Activated CD8-positive, alpha-beta T cell treated with anti-CD3 and anti-CD28 coated beads, Interleukin-2, amount 10 ng/mL, durations not matched to agents 7 days and 5 days (primary cell): Measurements from ENCODE around the gene GANC. TPM values are rescaled to one million over a fixed set of nuclear protein-coding genes. Genes with fewer than 3 reads are reported as not detected.

Source experiments
- ATAC-seq: fragments of 150-1000 bp; cut with Tn5 transposase; one replicate; pipeline ENCODE4 v1.10.0; 2021; ENCODE audit warnings: moderate library complexity
- CTCF ChIA-PET: fragments of 350-600 bp; sonication (Branson Sonifier 250); formaldehyde crosslinking; loops from one replicate; lab custom pipeline; 2021; ENCODE audit warnings: antibody characterized with exemption; lab: Charles Lee
- POLR2A ChIA-PET: fragments of 350-600 bp; sonication (Branson Sonifier 250); formaldehyde crosslinking; loops from one replicate; lab custom pipeline; 2021; ENCODE audit warnings: antibody characterized with exemption; lab: Charles Lee
- DNase-seq: peaks from one replicate; pipeline ENCODE4 v3.0.0-alpha.2; 2020
- H3K27ac Mint-ChIP-seq: one replicate; pipeline ENCODE4 v1.8.0; 2021; ENCODE audit warnings: mild to moderate bottlenecking, mixed read lengths
- H3K27me3 Mint-ChIP-seq: one replicate; pipeline ENCODE4 v1.8.0; 2021; ENCODE audit warnings: low read depth, mixed read lengths
- H3K36me3 Mint-ChIP-seq: one replicate; pipeline ENCODE4 v1.8.0; 2021; ENCODE audit warnings: low read depth, mixed read lengths
- H3K4me1 Mint-ChIP-seq: one replicate; pipeline ENCODE4 v1.8.0; 2021; ENCODE audit warnings: low read depth, mixed read lengths
- H3K4me3 Mint-ChIP-seq: one replicate; pipeline ENCODE4 v1.8.0; 2021; ENCODE audit warnings: mild to moderate bottlenecking, mixed read lengths
- H3K9me3 Mint-ChIP-seq: one replicate; pipeline ENCODE4 v1.8.0; 2022; ENCODE audit warnings: mixed read lengths; ENCODE audit not compliant: insufficient read depth
- total RNA-seq, 2 experiments: library from RNA; stranded (reverse); gene quantifications; one replicate each; pipeline ENCODE4 v1.2.3, GENCODE V29; 2021

Gene GANC
- total RNA-seq, 2 experiments from 2014 or later, result 19.0 to 22.9 TPM

GRCh38 chr15:42345504-42345903 is 72.5 kb downstream of the GANC start:
- ATAC-seq, result no peak
- POLR2A ChIA-PET, result no interaction called here
- DNase-seq, result no peak
- Mint-ChIP-seq H3K4me3 (no peak overlapping the region), H3K27me3 (no peaks in the 10 kb centered on the region), H3K4me1 (peaks cover 8% of the 10 kb centered on the region), H3K9me3 (no peaks in the 10 kb centered on the region), H3K36me3 (peaks cover 3% of the 10 kb centered on the region), H3K27ac (no peak overlapping the region)
- CTCF ChIA-PET, result no interaction called here

- CTCF ChIA-PET, result no interaction called here
Measured at GRCh38 chr15:42348083-42348482, 75.1 kb downstream of the GANC start.

GRCh38 chr15:42349186-42349585 is 76.2 kb downstream of the GANC start:
- H3K4me3 Mint-ChIP-seq, result no peak overlapping the region
- peaks cover 10% of the 10 kb centered on the region for H3K36me3 Mint-ChIP-seq
- ChIA-PET CTCF (no interaction called here), POLR2A (no interaction called here)
- H3K27me3 Mint-ChIP-seq, result no peaks in the 10 kb centered on the region
- peaks cover 8% of the 10 kb centered on the region for H3K4me1 Mint-ChIP-seq
- ATAC-seq, result no peak
- no peaks in the 10 kb centered on the region for H3K9me3 Mint-ChIP-seq
- no peak for DNase-seq
- no peak overlapping the region for H3K27ac Mint-ChIP-seq

More at GRCh38 chr15:42348083-42348482, 75.1 kb downstream of the GANC start:
- peaks cover 7% of the 10 kb centered on the region for H3K36me3 Mint-ChIP-seq
- H3K9me3 Mint-ChIP-seq, result no peaks in the 10 kb centered on the region
- H3K4me3 Mint-ChIP-seq, result no peak overlapping the region
- H3K27me3 Mint-ChIP-seq, result no peaks in the 10 kb centered on the region
- peaks cover 8% of the 10 kb centered on the region for H3K4me1 Mint-ChIP-seq
- no peak overlapping the region for H3K27ac Mint-ChIP-seq
- POLR2A ChIA-PET, result no interaction called here
- no peak for ATAC-seq
- no peak for DNase-seq

- Mint-ChIP-seq H3K27ac (no peak overlapping the region), H3K36me3 (peaks cover 6% of the 10 kb centered on the region), H3K9me3 (no peaks in the 10 kb centered on the region), H3K27me3 (no peaks in the 10 kb centered on the region), H3K4me3 (no peak overlapping the region), H3K4me1 (no peaks in the 10 kb centered on the region)
- ATAC-seq, result no peak
- ChIA-PET CTCF (no interaction called here), POLR2A (no interaction called here)
- DNase-seq, result no peak
Measured at GRCh38 chr15:42352401-42352800, 79.4 kb downstream of the GANC start.

GRCh38 chr15:42353061-42353460 is 80.1 kb downstream of the GANC start:
- no peak for ATAC-seq
- Mint-ChIP-seq H3K36me3 (peaks cover 6% of the 10 kb centered on the region), H3K27me3 (no peaks in the 10 kb centered on the region), H3K9me3 (no peaks in the 10 kb centered on the region), H3K4me1 (no peaks in the 10 kb centered on the region), H3K27ac (no peak overlapping the region), H3K4me3 (no peak overlapping the region)
- ChIA-PET CTCF (interaction anchor here (0.6 kb wide), 1 partner anchor 33 kb away, joined by 3 read pairs; no protein-coding TSS in a partner anchor), POLR2A (no interaction called here)
- no peak for DNase-seq

- ATAC-seq (no peak), DNase-seq (no peak)
- Mint-ChIP-seq H3K4me1 (no peaks in the 10 kb centered on the region), H3K9me3 (no peaks in the 10 kb centered on the region), H3K27me3 (no peaks in the 10 kb centered on the region), H3K36me3 (peaks cover 6% of the 10 kb centered on the region), H3K4me3 (no peak overlapping the region), H3K27ac (no peak overlapping the region)
- POLR2A ChIA-PET, result interaction anchor here (0.6 kb wide), 1 partner anchor 243 kb away, joined by 3 read pairs; no protein-coding TSS in a partner anchor
- CTCF ChIA-PET, result interaction anchor here (1.1 kb wide), 1 partner anchor 13 kb away, joined by 3 read pairs; no protein-coding TSS in a partner anchor
Measured at GRCh38 chr15:42354824-42355223, 81.8 kb downstream of the GANC start.

- POLR2A ChIA-PET, result interaction anchor here (0.6 kb wide), 1 partner anchor 243 kb away, joined by 3 read pairs; no protein-coding TSS in a partner anchor
- H3K9me3 Mint-ChIP-seq, result no peaks in the 10 kb centered on the region
- ATAC-seq (no peak), DNase-seq (no peak)
- no peak overlapping the region for H3K4me3 Mint-ChIP-seq
- no peaks in the 10 kb centered on the region for H3K4me1 Mint-ChIP-seq
- CTCF ChIA-PET, result interaction anchor here (1.1 kb wide), 1 partner anchor 13 kb away, joined by 3 read pairs; no protein-coding TSS in a partner anchor
- H3K27ac Mint-ChIP-seq, result no peak overlapping the region
- no peaks in the 10 kb centered on the region for H3K27me3 Mint-ChIP-seq
- peaks cover 6% of the 10 kb centered on the region for H3K36me3 Mint-ChIP-seq
Measured at GRCh38 chr15:42355291-42355690, 82.3 kb downstream of the GANC start.

GRCh38 chr15:42356851-42357250 is 83.8 kb downstream of the GANC start:
- CTCF ChIA-PET, result no interaction called here
- DNase-seq (no peak), ATAC-seq (no peak)
- no peak overlapping the region for H3K4me3 Mint-ChIP-seq
- peaks cover 3% of the 10 kb centered on the region for H3K36me3 Mint-ChIP-seq
- POLR2A ChIA-PET, result no interaction called here
- H3K27ac Mint-ChIP-seq, result no peak overlapping the region
- peaks cover 3% of the 10 kb centered on the region for H3K4me1 Mint-ChIP-seq
- H3K9me3 Mint-ChIP-seq, result no peaks in the 10 kb centered on the region
- no peaks in the 10 kb centered on the region for H3K27me3 Mint-ChIP-seq

- ATAC-seq (no peak), DNase-seq (no peak)
- Mint-ChIP-seq H3K27ac (no peak overlapping the region), H3K4me3 (no peak overlapping the region), H3K9me3 (no peaks in the 10 kb centered on the region), H3K4me1 (peaks cover 4% of the 10 kb centered on the region), H3K27me3 (no peaks in the 10 kb centered on the region), H3K36me3 (peaks cover 2% of the 10 kb centered on the region)
- ChIA-PET POLR2A (no interaction called here), CTCF (no interaction called here)
Measured at GRCh38 chr15:42358141-42358540, 85.1 kb downstream of the GANC start.

- CTCF ChIA-PET, result interaction anchor here (0.5 kb wide), 1 partner anchor 46 kb away, joined by 4 read pairs; no protein-coding TSS in a partner anchor
- Mint-ChIP-seq H3K36me3 (no peaks in the 10 kb centered on the region), H3K4me3 (no peak within 1 kb of the TSS), H3K27me3 (no peaks in the 10 kb centered on the region), H3K27ac (no peak within 1 kb of the TSS), H3K9me3 (no peaks in the 10 kb centered on the region), H3K4me1 (peaks cover 4% of the 10 kb centered on the region)
- DNase-seq (no peak), ATAC-seq (no peak)
- POLR2A ChIA-PET, result interaction anchor here (1.1 kb wide), 1 partner anchor 13 kb away, joined by 3 read pairs; no protein-coding TSS in a partner anchor
Measured at GRCh38 chr15:42359249-42359648, 86.2 kb downstream of the GANC start, which contains the start of gene CAPN3. CAPN3 (plus strand) TSS chr15:42359501; CDS start chr15:42359806, 305 bp downstream.

- CTCF ChIA-PET, result interaction anchor here (0.5 kb wide), 1 partner anchor 45 kb away, joined by 4 read pairs; no protein-coding TSS in a partner anchor
- no peak for ATAC-seq
Measured at GRCh38 chr15:42359985-42360384, 87.0 kb downstream of the GANC start.

GRCh38 chr15:42360535-42361112 is 87.6 kb downstream of the GANC start:
- ATAC-seq (no peak), DNase-seq (no peak)
- ChIA-PET CTCF (no interaction called here), POLR2A (no interaction called here)
- H3K36me3 Mint-ChIP-seq, result no peaks in the 10 kb centered on the region
- H3K27me3 Mint-ChIP-seq, result no peaks in the 10 kb centered on the region
- no peaks in the 10 kb centered on the region for H3K9me3 Mint-ChIP-seq
- H3K4me3 Mint-ChIP-seq, result no peak overlapping the region
- H3K27ac Mint-ChIP-seq, result no peak overlapping the region
- peaks cover 4% of the 10 kb centered on the region for H3K4me1 Mint-ChIP-seq

More at GRCh38 chr15:42359985-42360384, 87.0 kb downstream of the GANC start:
- H3K4me1 Mint-ChIP-seq, result peaks cover 4% of the 10 kb centered on the region
- H3K9me3 Mint-ChIP-seq, result no peaks in the 10 kb centered on the region
- H3K4me3 Mint-ChIP-seq, result no peak overlapping the region
- H3K27ac Mint-ChIP-seq, result no peak overlapping the region
- H3K27me3 Mint-ChIP-seq, result no peaks in the 10 kb centered on the region
- H3K36me3 Mint-ChIP-seq, result no peaks in the 10 kb centered on the region
- DNase-seq, result no peak
- POLR2A ChIA-PET, result interaction anchor here (1.1 kb wide), 1 partner anchor 12 kb away, joined by 3 read pairs; no protein-coding TSS in a partner anchor
